Measurements from ENCODE around the gene CNOT8. TPM values are rescaled to one million over a fixed set of nuclear protein-coding genes. Genes with fewer than 3 reads are reported as not detected.

The CNOT8 gene
- polyA plus RNA-seq, 1 of the 3 experiments (the other 2 are of a cell fraction) = 45.3 TPM

GRCh38 chr5:154857530-154858296 is 714 bp upstream of the CNOT8 start (continued):
- peak; percentile 2; the same call in 1 of the 2 replicates for TF ChIP-seq FOSL2 (IDR thresholded peaks at IDR 0.05; ENCODE audit: borderline replicate concordance, low read depth)
- TF ChIP-seq GABPA (IDR thresholded peaks at IDR 0.05; ENCODE audit: low read depth) = no peak
- TF ChIP-seq ELF1 (IDR thresholded peaks at IDR 0.05) = no peak
- no peak for TF ChIP-seq SMC3 (IDR thresholded peaks at IDR 0.05; ENCODE audit: low read depth, low read length)
- TF ChIP-seq SIN3A (IDR thresholded peaks at IDR 0.05; ENCODE audit: borderline replicate concordance, low read depth, low read length) = peak; percentile 57
- TF ChIP-seq POLR2AphosphoS5 (IDR thresholded peaks at IDR 0.05; ENCODE audit: low read depth, low read length) = peak; percentile 88
- no peak for TF ChIP-seq FOXJ3 (CRISPR knock-in tag; IDR thresholded peaks at IDR 0.05)
- TF ChIP-seq RCOR1 (IDR thresholded peaks at IDR 0.05; ENCODE audit: low read length) = no peak
- no peak for TF ChIP-seq TEAD4 (IDR thresholded peaks at IDR 0.05; ENCODE audit: borderline replicate concordance, insufficient read depth)
- TF ChIP-seq TCF12 (IDR thresholded peaks at IDR 0.05) = no peak
- TF ChIP-seq JUND (IDR thresholded peaks at IDR 0.05) = no peak
- TF ChIP-seq RAD21 (IDR thresholded peaks at IDR 0.05; ENCODE audit: low read length) = no peak
- no peak for TF ChIP-seq EZH2phosphoT487 (IDR thresholded peaks at IDR 0.05; ENCODE audit: borderline replicate concordance, low read depth)
- no peak for TF ChIP-seq YY1 (IDR thresholded peaks at IDR 0.05; ENCODE audit: low read depth)
- TF ChIP-seq USF2 (IDR thresholded peaks at IDR 0.05; ENCODE audit: borderline replicate concordance, low read depth, low read length) = no peak
- no peak for TF ChIP-seq MEF2A (IDR thresholded peaks at IDR 0.05; ENCODE audit: borderline replicate concordance, low read depth)
- TF ChIP-seq NRF1 (IDR thresholded peaks at IDR 0.05; ENCODE audit: low read depth, low read length) = peak; percentile 56
- peak; percentile 80 for TF ChIP-seq MXI1 (IDR thresholded peaks at IDR 0.05; ENCODE audit: low read depth, low read length)
- TF ChIP-seq USF1 (IDR thresholded peaks at IDR 0.05; ENCODE audit: borderline replicate concordance, low read depth) = peak; percentile 13; the same call in 1 of the 2 replicates

- Histone ChIP-seq H3K9me2 (no peaks in the 10 kb centered on the region), H3K79me2 (ENCODE audit: insufficient read depth) (peaks cover 58% of the 10 kb centered on the region), H3K9me3 (no peaks in the 10 kb centered on the region), H3K27ac (ENCODE audit: low read depth in 2 of 2, low read length in 1 of 2) (peak overlapping the region; percentile 75 to 100), H3K9ac (peak overlapping the region; percentile 98), H3F3A (replicated peaks; ENCODE audit: insufficient read depth) (peaks cover 16% of the 10 kb centered on the region), H2AFZ (ENCODE audit: low read depth) (peak overlapping the region; percentile 74), H3K4me3 (ENCODE audit: low read depth in 2 of 2, low read length in 1 of 2) (peak overlapping the region; percentile 62 to 86), H3K4me1 (ENCODE audit: control insufficient read depth in 1 of 2, insufficient read depth in 2 of 2, low read depth in 1 of 2, low read length in 1 of 2) (peaks cover 14 to 17% of the 10 kb centered on the region in 2 experiments), H4K20me1 (ENCODE audit: insufficient read depth) (peaks cover 36% of the 10 kb centered on the region), H3K36me3 (replicated peaks in 1 of 2; ENCODE audit: control insufficient read depth in 1 of 2, insufficient read depth in 2 of 2, low read length in 1 of 2) (peaks cover 9 to 12% of the 10 kb centered on the region in 2 experiments), H3K4me2 (peak overlapping the region; percentile 99), H3K27me3 (ENCODE audit: insufficient read depth) (no peaks in the 10 kb centered on the region)
- TF ChIP-seq ZBTB33 (IDR thresholded peaks at IDR 0.05; ENCODE audit: borderline replicate concordance, low read depth) (no peak), TCF12 (IDR thresholded peaks at IDR 0.05) (no peak), RCOR1 (IDR thresholded peaks at IDR 0.05; ENCODE audit: low read length) (peak; percentile 54; the same call in 1 of the 2 replicates), MAX (IDR thresholded peaks at IDR 0.05; ENCODE audit: low read depth) (0 out of 2 replicates have a peak, but pooled peaks have one; percentile 20), CHD2 (IDR thresholded peaks at IDR 0.05; ENCODE audit: low read length, partially characterized antibody) (no peak)
- CTCF ChIA-PET = interaction anchor here (0.5 to 0.8 kb wide), 3 partner anchors 24 to 227 kb away, joined by 3 to 4 read pairs (median 3); no protein-coding TSS in a partner anchor
- DNase-seq = no peak
- WGBS (ENCODE audit: low lambda C conversion rate) = 1% methylated on average over 26 of the region's 26 CpGs
- POLR2A ChIA-PET = interaction anchor here (0.6 to 2.5 kb wide), 6 partner anchors 13 to 205 kb away, joined by 3 to 16 read pairs (median 4); no protein-coding TSS in a partner anchor
Measured at GRCh38 chr5:154858972-154859871, 795 bp downstream of the CNOT8 start.
